Spinal cord (tissue), 10 donors: ENCODE data around the gene PLXNA2. TPM values are rescaled to one million over a fixed set of nuclear protein-coding genes. Genes with fewer than 3 reads are reported as not detected.

Experiments used
- DNase-seq, 6 donors: peaks; one replicate each; pipeline versions ENCODE4 v3.0.0 to v3.0.0-alpha.2; 2013 to 2015; ENCODE audit warnings: low spot score in 6 of 6, low read depth in 4 of 6
- H3K27ac ChIP-seq: one replicate; pipeline ENCODE4 v1.5.1; 2013; ENCODE audit warnings: low read depth, low read length, control low read depth
- H3K27me3 ChIP-seq: one replicate; pipeline ENCODE4 v1.6.1; 2013; ENCODE audit warnings: low read length; ENCODE audit not compliant: control insufficient read depth, insufficient read depth
- H3K36me3 ChIP-seq: one replicate; pipeline ENCODE4 v1.6.1; 2013; ENCODE audit warnings: low read length; ENCODE audit not compliant: control insufficient read depth, insufficient read depth
- H3K4me1 ChIP-seq: one replicate; pipeline ENCODE4 v1.6.1; 2013; ENCODE audit warnings: low read length; ENCODE audit not compliant: control insufficient read depth, insufficient read depth
- H3K4me3 ChIP-seq: one replicate; pipeline ENCODE4 v1.5.1; 2013; ENCODE audit warnings: low read depth, low read length, control low read depth
- H3K9me3 ChIP-seq: one replicate; pipeline ENCODE4 v1.6.1; 2013; ENCODE audit warnings: low read length; ENCODE audit not compliant: control insufficient read depth, insufficient read depth
- WGBS: methylation state at CpG from one replicate; pipeline ENCODE4 v1.1.5; 2013; ENCODE audit warnings: missing lambda C conversion rate; ENCODE audit not compliant: insufficient coverage; 5-methylcytosine and 5-hydroxymethylcytosine counted together
- polyA plus RNA-seq, 2 donors: library from polyadenylated mRNA; unstranded; fragments of 120-200 nt; gene quantifications; one replicate each; pipeline ENCODE4 v1.2.1, GENCODE V29; 2013; ENCODE audit not compliant: insufficient read length in 2 of 2
- total RNA-seq, 2 donors: library from RNA; depleted of rRNA in 1 of 2; stranded (reverse); fragments of 120-200 nt in 1 of 2; fragments of >200 nt in 1 of 2; gene quantifications; one replicate each; pipeline versions ENCODE4 v1.2.3 to v1.2.4, GENCODE V29; 2013 to 2014
- donor health status: healthy.

Gene PLXNA2
- total and polyA plus RNA-seq, 4 donors: 22.0 to 52.8 (median 39.7) TPM

- 100% methylated on average over 1 of the region's 3 CpGs for WGBS
- Histone ChIP-seq H3K27ac (no peak overlapping the region), H3K27me3 (no peaks in the 10 kb centered on the region), H3K4me3 (no peak overlapping the region), H3K36me3 (peaks cover 69% of the 10 kb centered on the region), H3K9me3 (no peaks in the 10 kb centered on the region), H3K4me1 (peaks cover 37% of the 10 kb centered on the region)
- no peak for DNase-seq
Measured at GRCh38 chr1:208051651-208052050, 192.5 kb downstream of the PLXNA2 start.

GRCh38 chr1:208048904-208049303 lies 195.3 kb downstream of the PLXNA2 start:
- Histone ChIP-seq H3K36me3 (peaks cover 79% of the 10 kb centered on the region), H3K9me3 (no peaks in the 10 kb centered on the region), H3K4me1 (peaks cover 39% of the 10 kb centered on the region), H3K27ac (no peak overlapping the region), H3K4me3 (no peak overlapping the region), H3K27me3 (no peaks in the 10 kb centered on the region)
- no peak for DNase-seq
- 75% methylated on average over 4 of the region's 4 CpGs for WGBS

DNA sequence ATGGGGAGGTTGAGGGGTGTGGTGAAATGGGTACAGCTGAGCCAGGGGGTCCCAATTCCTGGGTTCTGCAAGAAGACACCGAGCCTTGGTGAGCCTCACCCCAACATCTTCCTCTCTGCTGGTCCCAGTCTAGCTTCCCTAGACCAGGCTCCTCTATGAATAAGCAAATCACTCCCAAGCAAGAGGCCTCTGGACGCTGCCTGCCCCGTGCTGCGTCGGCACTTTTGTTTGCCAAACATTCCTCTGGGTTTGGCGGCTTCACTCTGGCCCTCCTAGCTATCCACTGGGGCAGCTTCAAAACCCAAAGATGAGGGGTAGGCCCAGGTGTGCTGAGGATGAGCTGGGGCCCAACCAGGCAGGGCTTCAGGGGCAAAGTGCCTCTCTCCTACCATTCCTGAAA lies 196.2 kb downstream of the PLXNA2 start:
- H3K4me1 ChIP-seq: peaks cover 49% of the 10 kb centered on the region
- H3K4me3 ChIP-seq: no peak overlapping the region
- 51% methylated on average over 6 of the region's 6 CpGs for WGBS
- H3K27ac ChIP-seq: peak overlapping the region; percentile 84
- no peaks in the 10 kb centered on the region for H3K27me3 ChIP-seq
- no peaks in the 10 kb centered on the region for H3K9me3 ChIP-seq
- DNase-seq: peak in 1 of 6 donors; percentile 61
- peaks cover 84% of the 10 kb centered on the region for H3K36me3 ChIP-seq

DNA sequence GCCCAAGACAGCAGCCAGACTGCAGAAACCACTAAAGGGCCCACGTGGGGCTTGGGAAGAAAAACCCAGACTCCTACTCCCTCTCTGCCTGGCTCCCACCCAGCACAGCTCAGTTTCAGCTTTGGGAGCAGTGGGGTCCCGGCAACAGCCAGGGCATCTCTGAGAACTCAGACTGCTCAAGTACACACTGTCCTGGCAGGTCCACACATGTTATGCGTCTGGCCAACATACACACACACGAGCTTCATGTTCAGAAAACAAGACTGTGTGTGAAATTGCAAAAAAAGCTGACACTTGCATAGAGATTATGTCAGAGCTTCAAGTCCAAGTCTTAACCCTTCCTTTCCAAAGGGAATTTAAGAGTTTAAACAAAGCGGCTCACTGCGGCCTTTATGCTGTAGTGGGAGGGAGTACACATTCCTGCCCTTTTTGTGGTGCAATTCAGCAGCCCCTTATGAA lies 196.7 kb downstream of the PLXNA2 start:
- Histone ChIP-seq H3K27me3 (no peaks in the 10 kb centered on the region), H3K9me3 (no peaks in the 10 kb centered on the region), H3K4me3 (no peak overlapping the region), H3K36me3 (peaks cover 85% of the 10 kb centered on the region), H3K4me1 (peaks cover 51% of the 10 kb centered on the region), H3K27ac (peak overlapping the region; percentile 84)
- peak in 5 of 6 donors; percentile 49 to 93 (median 68) for DNase-seq
- 35% methylated on average over 2 of the region's 6 CpGs for WGBS

- Histone ChIP-seq H3K4me3 (no peak overlapping the region), H3K27ac (peak overlapping the region; percentile 15), H3K36me3 (peaks cover 88% of the 10 kb centered on the region), H3K27me3 (no peaks in the 10 kb centered on the region), H3K9me3 (no peaks in the 10 kb centered on the region), H3K4me1 (peaks cover 69% of the 10 kb centered on the region)
- 59% methylated on average over 10 of the region's 16 CpGs for WGBS
- DNase-seq: no peak
Measured at GRCh38 chr1:208045463-208046260, 198.5 kb downstream of the PLXNA2 start.

DNA sequence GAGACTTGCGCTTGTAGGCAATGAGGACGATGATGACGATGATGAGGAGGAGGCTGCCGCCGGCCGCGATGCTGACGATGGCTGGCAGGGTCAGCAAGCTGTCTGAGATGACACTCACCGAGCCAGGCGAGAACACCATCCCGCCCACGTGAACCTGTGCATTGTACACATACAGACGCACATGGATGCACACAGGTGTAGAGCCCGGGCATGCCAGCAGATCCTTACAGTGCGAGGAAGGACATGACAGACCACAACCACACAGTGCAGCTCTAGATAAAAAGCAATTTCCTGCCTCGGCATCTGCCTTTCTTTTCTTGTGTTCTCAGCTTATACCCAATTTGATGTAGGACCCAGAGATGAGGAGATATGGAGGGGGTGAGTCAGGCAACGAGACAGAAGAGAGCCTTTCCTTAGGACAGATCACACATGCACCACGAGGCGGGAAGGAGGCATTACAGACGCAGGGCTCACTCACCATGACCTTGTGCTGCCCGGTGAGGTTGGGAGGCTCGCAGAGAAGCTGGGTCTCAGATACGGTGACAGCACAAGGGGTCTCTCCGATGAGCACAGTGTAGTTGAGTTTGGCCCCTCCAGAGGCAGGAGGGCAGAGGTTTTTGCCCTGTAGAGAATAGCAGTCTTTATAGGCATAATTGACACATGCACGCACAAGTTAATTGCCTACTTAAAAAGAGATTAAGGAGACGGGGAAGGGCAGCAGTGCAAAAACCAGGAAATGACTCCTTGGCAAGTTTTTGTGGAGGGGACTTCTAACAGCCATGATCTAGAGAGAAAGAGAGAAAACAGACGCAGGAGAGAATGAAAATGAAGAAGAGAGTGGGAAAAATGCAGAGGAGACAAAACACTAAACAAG lies 199.4 kb downstream of the PLXNA2 start:
- WGBS: 86% methylated on average over 24 of the region's 27 CpGs

GRCh38 chr1:208043691-208044181 lies 200.4 kb downstream of the PLXNA2 start:
- Histone ChIP-seq H3K4me1 (peaks cover 72% of the 10 kb centered on the region), H3K27ac (no peak overlapping the region), H3K4me3 (no peak overlapping the region), H3K36me3 (peaks cover 90% of the 10 kb centered on the region), H3K9me3 (no peaks in the 10 kb centered on the region), H3K27me3 (no peaks in the 10 kb centered on the region)
- no peak for DNase-seq
- WGBS: 74% methylated on average over 10 of the region's 10 CpGs

More for the DNA sequence above, 199.4 kb downstream of the PLXNA2 start:
- no peak for DNase-seq
- peaks cover 92% of the 10 kb centered on the region for H3K36me3 ChIP-seq
- no peak overlapping the region for H3K4me3 ChIP-seq
- H3K4me1 ChIP-seq: peaks cover 72% of the 10 kb centered on the region
- H3K27me3 ChIP-seq: no peaks in the 10 kb centered on the region
- H3K9me3 ChIP-seq: no peaks in the 10 kb centered on the region
- no peak overlapping the region for H3K27ac ChIP-seq

- Histone ChIP-seq H3K4me1 (peaks cover 63% of the 10 kb centered on the region), H3K9me3 (no peaks in the 10 kb centered on the region), H3K36me3 (peaks cover 90% of the 10 kb centered on the region), H3K4me3 (no peak overlapping the region), H3K27me3 (no peaks in the 10 kb centered on the region), H3K27ac (no peak overlapping the region)
- WGBS: 91% methylated on average over 13 of the region's 13 CpGs
- DNase-seq: no peak
Measured at GRCh38 chr1:208042868-208043267, 201.3 kb downstream of the PLXNA2 start.

- no peaks in the 10 kb centered on the region for H3K27me3 ChIP-seq
- H3K4me1 ChIP-seq: peaks cover 58% of the 10 kb centered on the region
- H3K36me3 ChIP-seq: peaks cover 90% of the 10 kb centered on the region
- DNase-seq: no peak
- H3K9me3 ChIP-seq: no peaks in the 10 kb centered on the region
- no peak overlapping the region for H3K27ac ChIP-seq
- 92% methylated on average over 17 of the region's 22 CpGs for WGBS
- no peak overlapping the region for H3K4me3 ChIP-seq
Measured at GRCh38 chr1:208042041-208042615, 202.1 kb downstream of the PLXNA2 start.
